H54 (cell line): Measurements from ENCODE around the gene RNLS.

Experiments
- DNase-seq: peaks from one replicate; pipeline ENCODE4 v3.0.0; 2011; ENCODE audit warnings: low spot score, mixed read lengths; ENCODE audit not compliant: insufficient read length
- FAIRE-seq: peaks from 3 replicates; lab custom pipeline; 2011; peaks lifted over from hg19 to GRCh38; lab: Jason Lieb, UNC
- POLR2A ChIP-seq: IDR thresholded peaks from 2 replicates; pipeline ENCODE4 v1.6.1; 2011; ENCODE audit warnings: low read depth, mild to moderate bottlenecking, low read length

Gene RNLS

DNA sequence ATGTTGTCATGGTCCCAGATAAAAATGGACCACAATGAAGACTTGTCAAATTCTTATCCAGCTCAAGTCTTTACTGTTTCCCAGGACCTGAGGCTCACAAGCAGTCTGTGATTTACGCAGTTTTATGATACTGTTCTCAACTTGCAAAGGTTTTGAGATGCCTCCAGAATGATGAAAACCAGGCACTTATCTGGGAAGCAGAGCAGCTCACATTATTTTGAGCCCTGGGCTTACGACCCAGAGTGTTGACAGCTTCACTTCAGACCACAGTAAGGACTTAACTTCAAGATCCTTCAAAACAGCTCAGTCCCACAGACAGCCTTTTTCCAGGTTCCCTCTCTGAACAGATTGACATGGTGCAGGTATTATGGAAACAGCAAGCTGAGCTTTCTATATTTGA is 236.1 kb downstream of the RNLS start:
- DNase-seq (no peak), FAIRE-seq (no peak)
- no peak for TF ChIP-seq POLR2A

DNA sequence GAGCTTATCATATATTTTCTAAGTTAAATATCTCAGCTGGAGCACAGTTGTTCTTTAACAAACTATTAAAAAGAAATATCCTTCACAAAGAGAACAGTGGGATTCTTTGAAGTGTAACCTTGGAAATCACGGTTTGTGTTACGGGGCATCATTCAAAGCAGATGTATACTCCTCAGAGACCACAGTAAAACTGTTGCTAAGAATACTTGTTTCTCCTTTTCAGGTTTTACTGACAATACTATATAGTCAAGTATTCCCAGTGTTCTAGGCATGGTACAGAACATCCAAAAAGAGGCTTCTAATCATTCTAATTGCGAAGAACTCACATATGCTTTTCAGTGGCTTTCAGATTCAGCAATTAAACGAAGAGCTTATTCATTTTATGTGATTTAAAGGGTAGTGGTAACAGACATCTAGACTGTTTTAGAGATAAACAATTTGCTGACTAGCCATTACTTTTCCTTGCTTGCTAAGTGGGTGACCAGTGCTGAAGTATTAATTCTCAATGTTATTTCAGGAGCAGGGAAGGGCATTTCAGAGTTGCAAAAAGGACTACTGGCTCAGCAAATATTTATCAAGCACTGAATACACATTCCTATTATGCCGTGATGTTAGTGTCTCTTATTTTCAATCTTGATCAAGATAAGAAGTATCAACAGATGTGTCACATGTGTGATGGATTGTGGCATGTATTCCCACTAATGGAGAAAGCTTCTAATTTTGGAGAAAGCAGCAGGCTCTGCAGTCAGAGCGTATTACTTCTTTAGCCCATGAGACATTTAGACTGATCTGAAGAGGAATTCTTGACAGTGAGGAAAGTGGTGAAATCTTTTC is 236.8 kb downstream of the RNLS start:
- TF ChIP-seq POLR2A, result no peak
- FAIRE-seq, result peak; percentile 71
- no peak for DNase-seq

DNA sequence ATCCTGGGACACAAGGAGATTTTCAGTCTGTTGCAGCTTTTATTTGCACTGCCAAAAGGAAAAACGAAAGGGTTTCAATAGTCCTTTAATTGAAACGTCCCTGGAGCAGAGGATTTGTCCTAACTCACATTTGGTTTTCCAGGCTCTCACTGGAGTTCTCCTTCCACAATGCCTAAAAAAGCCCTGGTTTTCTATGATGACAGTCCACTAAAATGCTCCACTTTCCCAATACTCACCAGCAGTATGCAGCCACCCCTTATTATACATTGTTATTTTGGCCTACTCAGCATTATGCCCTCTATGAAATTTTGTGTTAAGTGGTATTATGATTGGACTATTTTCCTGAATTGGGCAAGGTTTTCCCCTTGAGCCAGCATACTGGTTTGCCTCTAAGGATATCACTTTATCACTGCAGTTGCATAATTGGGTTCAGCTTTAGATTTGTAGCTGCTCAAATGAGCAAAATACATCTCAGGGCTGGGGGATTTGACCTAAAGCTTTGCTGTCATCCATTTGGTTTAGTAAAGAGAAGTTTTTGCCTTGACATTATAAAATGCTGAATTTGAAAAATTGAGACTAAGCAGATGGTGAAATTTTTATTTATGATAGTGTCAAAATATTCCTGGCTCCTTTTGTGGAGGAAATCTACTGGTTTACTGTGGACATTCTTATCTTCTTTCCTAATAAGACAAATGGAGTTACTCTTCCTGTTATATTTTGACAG is 239.2 kb downstream of the RNLS start:
- FAIRE-seq (peak; percentile 20), DNase-seq (no peak)
- TF ChIP-seq POLR2A, result no peak

DNA sequence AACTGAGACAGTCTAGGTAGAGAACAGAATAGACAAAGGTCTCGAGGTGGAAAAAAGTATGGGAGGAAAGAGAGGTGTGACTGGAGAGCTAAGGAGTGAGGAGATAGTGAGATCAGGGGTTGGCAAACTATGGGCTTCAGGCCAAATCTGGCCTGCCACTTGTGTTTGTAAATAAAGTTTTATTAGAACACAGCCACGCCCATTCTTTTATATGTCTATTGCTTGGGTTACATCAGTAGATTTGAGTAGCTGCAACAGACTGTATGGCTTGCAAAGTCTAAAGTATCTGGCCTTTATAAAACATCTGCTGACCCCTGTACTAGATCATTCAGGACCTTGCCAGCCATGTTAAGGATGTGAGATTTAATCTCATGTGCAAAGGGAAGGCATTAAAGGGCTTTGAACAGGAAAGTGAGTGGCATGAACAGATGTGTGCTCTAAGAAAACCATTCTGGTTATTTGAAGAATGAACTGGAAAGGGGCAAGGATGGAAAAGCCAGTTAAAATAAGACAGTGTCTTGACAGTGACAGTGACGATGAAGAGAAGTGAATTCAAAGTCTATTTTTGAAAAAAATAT is 240.3 kb downstream of the RNLS start:
- DNase-seq, result no peak
- TF ChIP-seq POLR2A, result no peak
- peak; percentile 68 for FAIRE-seq

DNA sequence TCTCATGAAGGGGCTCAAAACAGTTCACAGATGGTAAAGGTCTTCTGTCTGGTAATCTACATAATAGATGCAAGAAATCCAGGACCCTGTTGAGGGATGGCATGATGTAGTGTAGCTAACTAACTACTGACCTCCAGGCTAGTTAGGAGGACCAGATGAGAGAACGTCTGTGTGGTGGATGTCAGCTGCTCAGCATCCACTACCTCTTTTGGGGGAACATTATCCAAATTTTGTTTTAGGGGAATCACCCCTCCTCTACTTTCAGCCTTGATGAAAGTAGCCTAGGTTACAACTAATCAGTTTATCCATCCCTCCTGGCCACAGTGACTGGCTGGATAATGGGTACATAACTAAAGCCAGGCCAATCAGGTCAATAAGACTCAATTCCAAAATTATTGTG is 246.0 kb downstream of the RNLS start:
- FAIRE-seq (no peak), DNase-seq (no peak)
- TF ChIP-seq POLR2A, result no peak

DNA sequence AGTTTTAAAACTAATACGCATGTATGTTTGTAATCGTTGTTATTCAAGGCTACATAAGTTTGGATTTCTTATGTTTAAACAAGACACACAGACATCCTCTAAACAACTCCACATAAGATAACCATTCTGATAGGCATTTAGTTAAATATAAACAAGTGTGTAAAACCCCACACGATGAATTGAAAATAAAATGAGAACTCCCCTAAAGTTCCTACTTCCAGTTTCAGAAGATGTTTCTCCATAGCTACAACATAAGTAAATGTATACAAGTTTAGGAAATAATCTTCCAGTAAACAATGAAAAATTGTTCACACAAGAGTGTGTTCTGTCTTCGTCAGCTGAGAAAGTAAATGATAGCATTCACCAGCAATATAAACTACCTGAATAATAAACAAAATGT is 246.8 kb downstream of the RNLS start:
- DNase-seq (no peak), FAIRE-seq (peak; percentile 43)

DNA sequence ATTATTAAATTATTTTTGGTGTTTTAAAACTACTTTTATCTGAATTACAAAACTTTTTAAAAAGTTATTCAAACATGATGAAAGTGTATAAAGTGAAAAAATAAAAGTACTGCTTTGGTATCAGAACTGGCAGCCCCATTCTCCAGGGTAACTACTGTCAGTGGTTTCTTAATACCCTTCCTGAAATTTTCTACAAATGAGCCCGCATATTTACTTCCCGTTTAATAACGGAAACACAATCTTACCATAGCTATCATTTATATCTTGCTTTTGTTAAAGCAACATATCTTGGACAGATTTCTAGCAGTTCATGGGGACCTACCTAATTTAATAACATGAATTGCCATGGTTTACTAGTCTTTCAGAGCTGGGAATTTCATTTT is 249.9 kb downstream of the RNLS start:
- FAIRE-seq (no peak), DNase-seq (no peak)
- no peak for TF ChIP-seq POLR2A

More for the DNA sequence above, 246.8 kb downstream of the RNLS start:
- no peak for TF ChIP-seq POLR2A

DNA sequence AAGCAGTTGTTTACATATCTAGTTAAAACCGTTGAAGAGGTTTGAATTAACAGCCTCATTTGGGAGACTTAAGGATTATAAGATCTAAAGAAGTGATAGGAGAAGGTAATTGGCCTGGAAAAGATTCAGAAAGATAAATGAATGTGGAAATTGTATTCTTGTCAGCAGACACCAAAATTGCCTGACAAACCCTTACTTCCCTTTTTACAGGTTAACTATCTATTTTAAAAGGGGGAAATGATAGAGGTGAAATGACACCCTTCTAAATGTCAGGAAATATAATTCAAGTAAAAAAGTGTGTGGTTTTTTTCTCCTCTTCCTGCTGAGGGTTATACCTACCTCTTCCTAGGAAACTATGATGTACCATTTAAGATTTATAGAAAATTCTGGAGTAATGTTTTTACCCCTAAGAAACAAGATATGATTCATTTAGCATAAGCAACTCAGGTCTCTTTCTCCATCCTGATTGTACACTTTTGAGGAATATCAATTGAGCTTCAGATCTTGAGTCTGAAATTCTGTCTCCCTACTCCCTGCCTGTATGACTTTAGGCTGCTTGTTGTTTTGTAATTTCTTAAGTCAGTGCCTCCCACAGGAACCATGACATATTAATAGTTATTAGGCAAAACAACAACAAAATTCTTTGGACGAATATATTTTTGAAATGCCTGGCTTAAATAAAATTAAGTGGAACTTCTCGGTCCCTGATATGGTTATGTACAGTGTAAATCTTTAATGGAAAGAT is 250.4 kb downstream of the RNLS start:
- DNase-seq, result no peak
- FAIRE-seq, result no peak
- TF ChIP-seq POLR2A, result no peak

DNA sequence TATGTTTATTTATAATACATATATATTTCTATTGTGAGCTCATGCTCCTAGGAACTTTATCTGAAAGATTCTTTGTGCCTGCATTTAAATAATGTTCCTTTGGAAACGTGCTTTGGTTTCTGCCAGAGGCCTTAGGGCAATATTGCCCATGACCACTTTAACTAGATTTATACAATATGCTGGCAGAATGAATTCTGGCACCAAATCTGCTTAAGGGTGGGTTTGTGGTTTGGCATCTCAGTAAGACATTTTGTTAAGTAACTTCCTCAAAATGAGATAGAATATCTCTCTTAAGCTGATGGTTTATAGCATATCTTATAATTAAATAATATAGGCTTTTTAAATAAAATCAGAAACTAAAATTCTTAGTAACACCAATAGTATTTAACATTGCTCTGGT is 252.9 kb downstream of the RNLS start:
- FAIRE-seq (peak; percentile 65), DNase-seq (no peak)
- TF ChIP-seq POLR2A, result no peak

DNA sequence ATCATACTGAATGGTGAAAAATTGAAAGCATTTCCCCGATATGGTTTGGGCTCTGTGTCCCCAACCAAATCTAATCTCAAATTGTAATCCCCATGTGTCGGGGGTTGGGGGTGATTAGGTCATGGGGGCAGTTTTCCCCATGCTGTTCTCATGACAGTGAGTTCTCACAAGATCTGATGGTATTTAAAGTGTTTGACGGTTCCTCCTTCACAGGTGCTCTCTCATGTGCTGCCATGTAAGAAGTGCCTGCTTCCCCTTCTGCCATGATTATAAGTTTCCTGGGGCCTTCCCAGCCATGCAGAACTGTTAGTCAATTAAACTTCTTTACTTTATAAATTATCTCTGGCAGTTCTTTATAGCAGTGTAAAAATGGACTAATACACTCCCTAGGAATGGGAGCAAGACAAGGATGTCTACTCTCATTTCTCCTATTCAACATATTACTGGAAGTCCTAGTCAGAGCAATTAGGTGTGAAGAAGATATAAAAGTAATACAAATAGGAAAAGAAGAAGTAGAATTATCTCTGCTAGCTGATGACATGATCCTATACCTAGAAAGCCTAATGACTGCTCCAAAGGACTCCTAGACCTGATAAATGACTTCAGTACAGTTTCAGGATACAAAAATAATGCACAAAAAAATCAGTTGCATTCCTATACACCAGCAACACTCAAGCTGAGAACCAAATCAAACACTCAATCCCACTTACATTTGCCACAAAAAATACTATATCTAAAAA is 260.6 kb downstream of the RNLS start:
- TF ChIP-seq POLR2A, result no peak
- DNase-seq (no peak), FAIRE-seq (no peak)

DNA sequence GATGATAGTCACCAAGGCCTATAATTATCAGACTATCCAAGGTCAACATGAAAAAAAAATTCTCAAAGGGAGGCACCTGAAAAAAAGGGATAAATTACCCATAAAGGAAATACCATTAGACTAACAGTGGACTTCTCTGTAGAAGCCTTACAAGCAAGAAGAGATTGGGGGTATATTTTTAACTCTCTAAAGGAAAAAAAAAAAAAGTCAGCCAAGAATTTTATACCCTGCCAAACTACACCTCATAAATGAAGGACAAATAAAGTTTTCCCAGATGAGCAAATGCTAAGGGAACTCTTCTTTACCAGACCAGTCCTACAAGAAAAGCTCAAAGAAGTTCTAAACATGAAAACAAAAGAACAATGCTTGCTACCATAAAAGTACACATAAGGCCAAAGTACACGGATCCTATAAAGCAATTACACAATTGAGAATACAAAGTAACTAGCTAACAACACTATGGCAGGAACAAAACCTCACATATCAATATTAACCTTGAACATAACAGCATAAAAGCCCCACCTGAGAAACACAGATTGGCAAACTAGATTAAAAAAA is 263.1 kb downstream of the RNLS start:
- TF ChIP-seq POLR2A, result no peak
- FAIRE-seq, result peak; percentile 38
- DNase-seq, result no peak

DNA sequence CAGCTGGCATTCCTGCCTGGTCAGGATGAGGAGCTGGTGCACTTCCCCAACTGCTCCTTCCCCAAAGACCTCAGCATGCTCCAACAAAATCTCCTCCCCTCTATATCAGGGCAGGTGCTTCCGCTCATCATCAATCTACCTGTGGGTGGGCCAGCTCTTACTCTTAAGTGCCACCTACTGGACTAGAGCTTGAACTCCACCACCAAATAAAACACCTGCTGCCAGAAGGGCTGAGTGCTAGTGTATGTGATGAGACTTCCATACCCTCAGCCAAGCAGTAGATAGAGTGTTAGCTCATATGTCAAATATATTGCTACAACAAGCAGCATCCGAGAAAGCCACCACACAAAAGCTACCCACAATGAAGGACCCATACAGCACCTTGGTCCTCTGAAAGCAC is 264.3 kb downstream of the RNLS start:
- FAIRE-seq (peak; percentile 66), DNase-seq (no peak)
- TF ChIP-seq POLR2A, result no peak

DNA sequence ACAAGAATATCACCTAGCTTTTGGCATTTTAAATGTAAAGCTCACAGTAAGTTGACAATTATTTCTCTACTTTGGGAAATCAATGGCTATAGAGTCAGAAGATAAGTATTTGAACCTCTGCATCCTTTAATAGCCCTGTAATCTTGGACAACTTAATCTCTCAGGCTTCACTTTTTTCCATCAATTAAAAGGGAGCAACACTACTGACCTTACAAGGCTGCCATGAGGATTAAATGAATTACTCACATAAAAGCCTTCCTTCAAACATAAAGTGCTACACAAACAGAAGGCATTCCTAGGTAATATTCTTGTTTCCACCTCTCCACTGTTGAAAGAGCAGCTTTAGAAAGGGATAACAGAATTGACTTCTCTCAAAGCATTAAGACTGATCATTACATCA is 266.0 kb downstream of the RNLS start:
- no peak for TF ChIP-seq POLR2A
- FAIRE-seq, result no peak
- no peak for DNase-seq
